Myometrial cell (primary cell): Measurements from ENCODE around the gene ZNF263. TPM values are rescaled to one million over a fixed set of nuclear protein-coding genes. Genes with fewer than 3 reads are reported as not detected.

Experiments
- total RNA-seq: library from RNA; depleted of rRNA; stranded (reverse); fragments of >200 nt; gene quantifications from 2 replicates; pipeline ENCODE4 v1.2.3, GENCODE V29; 2015

The ZNF263 gene
- 27.1 and 32.0 TPM in 2 replicates for total RNA-seq

GRCh38 chr16:3282730-3283542 lies at the start of gene ZNF263:
ZNF263 (plus strand) TSS chr16:3283491; CDS start chr16:3283819, 328 bp downstream.

GRCh38 chr16:3234857-3235561 lies 48.3 kb upstream of the ZNF263 start, which contains the start of gene ZNF200:
ZNF200 (minus strand) TSS chr16:3235158; CDS start chr16:3233755, 1,403 bp downstream.

GRCh38 chr16:3256146-3256865 lies 27.0 kb upstream of the ZNF263 start, which contains the start of gene MEFV:
MEFV (minus strand) TSS chr16:3256633; CDS start chr16:3256587, 46 bp downstream.

GRCh38 chr16:3305109-3306068 lies 22.1 kb downstream of the ZNF263 start, which contains the start of the genes TIGD7 and ZNF75A:
TIGD7 (minus strand) TSS chr16:3305430; CDS start chr16:3300614, 4,816 bp downstream.
ZNF75A (plus strand) TSS chr16:3305497; CDS start chr16:3308429, 2,932 bp downstream.

Other genes with a start within 250 kb of the ZNF263 start
- not detected in 2 replicates for gene BICDL2, start 246.5 kb upstream of the ZNF263 start, total RNA-seq
- gene MMP25, start 236.9 kb upstream of the ZNF263 start, total RNA-seq = not detected in 2 replicates
- 23.6 and 27.3 TPM in 2 replicates for gene IL32, start 217.9 kb upstream of the ZNF263 start, total RNA-seq
- not detected in 2 replicates for gene ZSCAN10, start 184.2 kb upstream of the ZNF263 start, total RNA-seq
- gene ZNF205, start 170.9 kb upstream of the ZNF263 start, total RNA-seq = 11.7 and 17.3 TPM in 2 replicates
- gene ZNF213, start 148.5 kb upstream of the ZNF263 start, total RNA-seq = 2.9 and 3.7 TPM in 2 replicates
- gene OR1F1, start 95.3 kb upstream of the ZNF263 start, total RNA-seq = not detected in 2 replicates
- 1.2 and 2.7 TPM in 2 replicates for gene ZNF200, start 48.3 kb upstream of the ZNF263 start, total RNA-seq
- gene MEFV, start 26.9 kb upstream of the ZNF263 start, total RNA-seq = 0.53 and 1.2 TPM in 2 replicates
- 1.2 and 2.3 TPM in 2 replicates for gene TIGD7, start 21.9 kb downstream of the ZNF263 start, total RNA-seq
- 3.2 and 12.2 TPM in 2 replicates for gene ZNF75A, start 22.0 kb downstream of the ZNF263 start, total RNA-seq
- not detected in 2 replicates for gene OR2C1, start 72.4 kb downstream of the ZNF263 start, total RNA-seq
- 7.1 and 10.4 TPM in 2 replicates for gene ZSCAN32, start 117.5 kb downstream of the ZNF263 start, total RNA-seq
- 6.6 and 9.6 TPM in 2 replicates for gene ZNF174, start 117.7 kb downstream of the ZNF263 start, total RNA-seq
- gene ZNF597, start 160.0 kb downstream of the ZNF263 start, total RNA-seq = 1.1 and 1.2 TPM in 2 replicates
- 9.5 and 11.3 TPM in 2 replicates for gene NAA60, start 160.2 kb downstream of the ZNF263 start, total RNA-seq
- not detected in 2 replicates for gene C16orf90, start 212.0 kb downstream of the ZNF263 start, total RNA-seq
- gene CLUAP1, start 217.5 kb downstream of the ZNF263 start, total RNA-seq = 17.9 and 23.2 TPM in 2 replicates